IPS-NIHi7 (cell line): Measurements from ENCODE around the gene CEACAM1.
"Not testable (repeated sequence)": the region's sequence is repeated elsewhere in the genome, so short reads cannot be mapped to it uniquely, and the experiment has no call there.

ENCODE experiments used
- DNase-seq: peaks from one replicate; pipeline ENCODE4 v3.0.0; 2012; ENCODE audit warnings: mixed read lengths; ENCODE audit errors: extremely low spot score

Gene CEACAM1

GRCh38 chr19:42548552-42548951 is 20.3 kb upstream of the CEACAM1 start:
- DNase-seq: no peak

DNA sequence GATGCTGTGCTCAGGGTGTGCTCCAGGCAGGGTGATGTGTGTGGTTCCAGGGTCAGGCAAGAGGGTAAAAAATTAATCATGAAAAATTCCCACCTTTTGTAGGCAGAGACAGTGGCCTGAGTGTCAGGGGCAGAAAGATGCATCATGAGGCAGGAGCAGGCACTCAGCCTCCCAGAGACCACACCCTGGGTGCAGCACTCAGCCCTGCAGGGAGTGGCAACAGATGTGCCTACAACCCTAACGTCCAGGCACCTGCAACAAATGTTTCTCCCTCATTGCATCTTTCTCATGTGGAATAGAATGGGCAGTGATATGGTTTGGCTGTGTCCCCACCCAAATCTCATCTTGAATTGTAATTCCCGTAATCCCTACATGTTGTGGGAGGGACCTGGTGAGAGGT is 19.6 kb upstream of the CEACAM1 start:
- no peak for DNase-seq

DNA sequence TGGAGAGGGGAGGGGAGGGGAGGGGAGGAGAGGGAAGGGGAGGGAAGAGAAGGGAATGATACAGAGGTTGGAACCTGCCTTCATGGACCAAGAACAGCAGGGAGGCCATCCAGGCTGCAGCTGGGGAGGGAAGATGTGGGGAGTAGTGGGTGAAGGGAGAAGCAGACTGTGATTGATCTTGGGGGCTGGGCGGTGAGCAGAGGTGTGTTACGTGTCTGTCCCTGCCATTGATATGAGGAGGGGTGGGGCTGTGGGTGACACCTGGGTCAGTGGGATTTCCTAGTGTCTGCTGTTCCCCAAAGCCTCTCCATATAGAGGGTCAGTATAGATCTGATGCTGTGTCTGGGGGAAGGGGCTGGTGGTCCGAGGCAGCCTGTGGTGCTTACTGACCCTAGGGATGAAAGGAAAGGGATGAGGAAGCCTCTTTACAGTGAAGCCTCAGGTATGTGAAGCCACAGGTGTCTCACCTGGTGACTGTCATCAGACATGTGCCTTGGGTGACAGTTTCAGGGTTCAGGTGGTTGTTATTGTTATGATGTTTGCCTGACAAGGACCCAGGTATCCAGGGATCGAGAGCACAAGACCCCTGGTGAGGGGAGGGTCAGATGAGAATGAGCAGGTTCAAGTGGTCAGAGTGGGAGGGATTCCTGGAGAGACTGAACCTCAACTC is 18.7 kb upstream of the CEACAM1 start:
- no peak for DNase-seq

DNA sequence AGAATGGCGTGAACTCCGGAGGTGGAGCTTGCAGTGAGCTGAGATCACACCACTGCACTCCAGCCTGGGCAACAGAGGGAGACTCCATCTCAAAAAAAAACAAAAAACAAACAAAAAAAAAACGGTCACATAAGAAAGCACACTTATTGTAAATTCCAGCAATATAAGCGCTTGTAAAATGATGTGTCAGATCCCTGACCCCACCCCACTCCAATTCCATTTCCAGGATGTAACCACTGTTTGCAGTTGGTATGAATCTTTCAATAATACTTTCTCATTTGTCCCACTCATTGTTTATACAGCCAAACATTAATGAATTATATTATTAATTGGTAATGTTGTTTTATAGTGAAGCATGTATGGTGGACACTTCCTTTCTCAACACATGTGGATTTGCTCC is 15.9 kb upstream of the CEACAM1 start:
- DNase-seq: no peak

DNA sequence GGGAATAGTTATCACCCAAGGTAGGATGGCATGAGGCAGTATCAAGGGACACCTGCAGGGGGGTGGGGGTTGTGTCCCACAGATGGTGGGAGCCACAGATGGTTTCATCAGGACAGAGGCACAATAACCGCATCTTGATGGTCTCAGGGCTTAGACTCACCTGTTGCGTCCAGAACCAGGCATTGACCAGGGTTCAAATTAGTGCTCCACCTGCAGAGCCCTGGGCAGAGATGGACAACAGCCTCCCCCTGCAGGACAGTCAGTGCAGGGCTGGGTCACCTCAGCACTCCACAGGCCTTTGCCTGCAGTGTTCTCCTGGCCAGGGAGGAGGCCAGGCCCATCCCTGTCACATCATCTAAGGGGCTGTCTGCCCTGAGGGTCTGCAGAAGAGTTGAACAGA is 14.5 kb upstream of the CEACAM1 start:
- DNase-seq: no peak

DNA sequence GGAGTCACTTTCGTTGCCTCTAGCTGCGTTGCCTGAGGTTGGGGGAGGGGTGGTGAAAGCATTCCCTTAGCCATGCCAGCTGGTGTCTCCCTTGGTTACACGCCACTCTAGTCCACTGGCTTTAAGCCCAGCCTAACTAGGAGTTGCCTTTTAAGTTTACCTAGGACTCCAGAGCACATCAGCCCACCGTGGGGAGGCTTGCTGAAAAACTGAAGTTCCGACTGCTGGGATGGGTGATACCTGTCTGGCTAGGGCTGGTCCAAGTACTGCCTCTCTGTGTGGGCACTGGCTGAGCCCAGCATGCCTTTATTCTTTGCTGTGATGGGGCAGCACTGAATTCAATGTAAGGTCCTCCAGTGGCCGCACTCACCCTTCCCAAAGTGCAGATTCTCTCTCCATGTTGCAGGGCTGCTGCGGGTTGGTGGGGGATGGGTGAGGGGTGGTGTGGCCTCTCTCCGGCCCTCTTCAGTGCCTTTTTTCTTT is 11.8 kb upstream of the CEACAM1 start:
- no peak for DNase-seq

GRCh38 chr19:42538841-42539709 is 10.8 kb upstream of the CEACAM1 start:
- DNase-seq: no peak

DNA sequence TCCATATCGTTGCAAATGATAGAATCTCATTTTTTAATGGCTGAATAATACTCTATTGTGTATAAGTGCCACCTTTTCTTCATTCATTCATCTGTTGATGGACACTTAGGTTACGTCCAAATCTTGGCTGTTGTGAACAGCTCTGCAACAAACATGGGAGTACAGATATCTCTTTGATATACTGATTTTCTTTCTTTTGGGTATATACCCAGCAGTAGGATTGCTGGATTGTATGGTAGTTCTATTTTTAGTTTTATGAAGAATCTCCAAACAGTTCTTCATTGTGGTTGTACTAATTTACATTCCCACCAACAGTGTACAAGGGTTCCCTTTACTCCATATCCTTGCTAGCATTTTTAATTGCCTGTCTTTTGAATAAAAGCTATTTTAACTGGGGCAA is 7.0 kb upstream of the CEACAM1 start:
- DNase-seq: not testable (repeated sequence)

DNA sequence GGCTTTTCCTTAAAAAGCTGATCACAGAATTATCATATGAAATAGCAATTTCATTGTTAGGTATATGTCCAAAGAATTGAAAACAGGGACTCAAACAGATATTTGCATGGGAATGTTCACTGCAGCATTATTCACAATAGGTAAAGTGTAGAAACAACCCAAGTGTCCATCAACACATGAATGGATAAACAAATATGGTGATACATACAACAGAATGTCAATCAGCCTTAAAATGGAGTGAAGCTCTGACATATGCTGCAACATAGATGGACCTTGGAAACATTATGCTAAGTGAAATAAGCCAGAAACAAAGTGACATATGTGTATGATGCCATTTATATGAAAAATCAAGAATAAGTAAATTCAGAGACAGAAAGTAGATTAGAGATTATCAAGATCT is 6.1 kb upstream of the CEACAM1 start:
- DNase-seq: no peak

- no peak for DNase-seq
These were observed 4.6 kb upstream of the CEACAM1 start for GRCh38 chr19:42532891-42533290.

DNA sequence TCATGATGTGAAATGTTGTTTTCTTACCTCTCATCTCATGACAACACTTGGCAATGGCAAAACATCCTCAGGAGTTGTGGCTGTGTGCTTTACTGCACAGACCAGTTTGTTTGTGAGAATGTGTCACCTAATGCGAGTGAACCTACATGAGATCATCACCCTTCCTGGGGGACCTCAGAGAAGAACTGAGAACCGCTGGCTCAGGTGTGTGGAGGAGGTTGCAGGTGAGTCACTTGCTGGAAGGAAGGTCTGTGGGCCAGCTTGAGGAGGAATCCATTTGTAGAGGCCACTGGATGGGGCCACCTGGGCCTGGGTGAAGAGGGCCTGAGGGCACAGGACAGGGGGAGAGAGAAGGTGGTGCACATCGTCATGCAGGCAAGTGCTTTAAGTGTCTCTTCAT is 3.0 kb upstream of the CEACAM1 start:
- DNase-seq: no peak

DNA sequence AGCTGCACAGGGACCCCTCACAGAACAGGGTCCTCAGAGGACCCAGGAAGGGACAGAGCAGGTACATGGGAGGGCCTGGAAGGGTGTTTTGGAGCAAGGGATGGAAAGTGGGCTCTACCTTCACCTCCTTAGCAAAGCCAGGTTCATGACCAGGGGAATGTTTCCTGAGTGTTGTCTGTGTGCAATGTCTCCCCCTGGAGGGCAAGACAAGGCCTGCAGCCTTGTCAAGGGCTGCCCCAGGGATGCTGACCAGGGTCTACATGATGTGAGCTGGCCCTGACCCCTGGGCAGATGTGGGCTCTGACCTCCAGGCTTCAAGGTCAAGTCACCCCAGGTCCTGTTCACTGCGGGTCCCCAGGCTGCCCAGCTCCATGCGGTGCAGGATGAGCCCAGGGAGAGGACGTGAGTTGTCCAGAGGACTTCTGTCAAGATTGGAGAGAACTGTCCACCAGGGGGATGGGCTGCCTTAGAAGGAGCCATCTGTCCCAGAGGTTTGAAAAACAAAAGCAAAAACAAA is 1.0 kb upstream of the CEACAM1 start:
- DNase-seq: peak; percentile 86

GRCh38 chr19:42524943-42525342 is 3.3 kb downstream of the CEACAM1 start:
- DNase-seq: no peak

GRCh38 chr19:42524250-42524649 is 4.0 kb downstream of the CEACAM1 start:
- DNase-seq: no peak

DNA sequence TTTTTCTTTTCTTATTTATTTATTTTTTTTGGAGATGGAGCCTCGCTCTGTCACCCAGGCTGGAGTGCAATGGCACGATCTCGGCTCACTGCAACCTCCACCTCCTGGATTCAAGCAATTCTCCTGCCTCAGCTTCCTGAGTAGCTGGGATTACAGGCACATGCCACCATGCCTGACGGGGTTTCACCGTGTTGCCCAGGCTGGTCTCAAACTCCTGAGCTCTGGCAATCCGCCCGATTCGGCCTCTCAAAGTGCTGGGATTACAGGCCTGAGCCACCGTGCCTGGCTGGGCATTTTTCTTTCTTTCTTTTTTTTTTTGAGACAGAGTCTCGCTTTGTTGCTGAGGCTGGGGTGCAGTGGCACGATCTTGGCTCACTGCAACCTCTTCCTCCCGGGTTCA is 6.0 kb downstream of the CEACAM1 start:
- not testable (repeated sequence) for DNase-seq

DNA sequence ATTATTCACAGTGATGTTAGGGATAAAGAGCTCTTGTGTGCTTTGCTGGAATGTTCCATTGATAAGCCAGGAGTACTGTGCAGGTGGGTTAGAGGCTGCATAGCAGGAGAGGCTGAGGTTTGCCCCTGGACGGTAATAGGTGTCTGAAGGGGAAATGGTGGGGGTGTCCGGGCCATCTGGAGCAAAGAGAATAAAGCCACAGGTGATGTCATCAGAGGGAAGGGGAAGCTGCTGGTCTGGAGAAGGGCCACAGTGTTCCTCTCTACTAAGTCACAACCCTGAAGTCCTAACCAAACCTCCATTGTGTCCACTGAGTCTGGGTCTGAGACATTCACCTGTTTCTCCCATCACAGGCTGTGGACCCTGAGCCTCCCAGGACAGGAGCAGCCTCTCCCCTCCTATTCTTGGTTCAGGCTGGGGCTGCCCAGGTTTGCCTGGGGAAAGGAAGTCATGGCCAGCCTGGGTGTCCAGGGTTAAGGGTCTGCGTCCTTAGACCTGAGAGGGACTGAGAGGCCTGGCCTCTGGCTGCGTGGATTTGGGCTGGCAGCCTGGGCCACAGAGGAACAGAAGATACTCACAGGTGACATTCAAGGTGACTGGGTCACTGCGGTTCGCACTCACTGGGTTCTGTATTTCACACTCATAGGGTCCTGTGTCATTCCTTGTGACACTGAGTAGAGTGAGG is 6.8 kb downstream of the CEACAM1 start:
- DNase-seq: no peak

DNA sequence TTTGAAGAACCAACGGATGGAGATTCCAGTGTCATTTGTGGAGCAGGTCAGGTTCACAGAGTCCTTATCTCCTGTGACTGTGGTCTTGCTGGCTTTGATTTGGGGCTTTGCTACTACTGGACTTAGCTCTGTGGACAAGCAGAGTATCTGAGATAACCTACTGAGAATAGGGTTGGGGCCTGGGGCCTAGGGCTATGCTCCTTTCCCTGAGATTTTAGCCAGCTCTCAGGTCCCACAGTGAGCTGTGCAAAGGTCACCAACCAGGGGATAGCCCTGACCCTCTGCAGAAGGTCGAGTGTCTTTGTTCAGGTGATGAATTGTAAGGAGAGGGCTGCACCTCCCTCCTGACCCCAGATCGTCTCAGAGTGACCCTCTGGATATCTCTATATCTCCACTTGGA is 9.2 kb downstream of the CEACAM1 start:
- no peak for DNase-seq

DNA sequence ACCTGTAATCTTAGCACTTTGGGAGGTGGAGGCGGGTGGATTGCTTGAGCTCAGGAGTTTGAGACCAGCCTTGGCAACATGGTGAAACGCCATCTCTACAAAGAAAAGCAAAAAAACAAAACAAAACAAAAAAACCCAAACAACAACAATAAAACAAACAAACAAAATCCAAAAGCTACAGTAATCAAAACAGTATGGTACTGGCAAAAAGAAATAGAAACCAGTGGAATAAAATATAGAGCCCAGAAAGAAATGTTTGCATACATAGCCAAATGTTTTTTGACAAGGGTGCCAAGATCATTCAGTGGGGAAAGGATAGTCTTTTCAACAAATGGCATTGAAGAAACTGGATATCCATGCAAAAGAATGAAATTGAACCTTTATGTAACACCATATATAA is 11.5 kb downstream of the CEACAM1 start:
- no peak for DNase-seq

- DNase-seq: no peak
These were observed 12.9 kb downstream of the CEACAM1 start for GRCh38 chr19:42515241-42515832.

DNA sequence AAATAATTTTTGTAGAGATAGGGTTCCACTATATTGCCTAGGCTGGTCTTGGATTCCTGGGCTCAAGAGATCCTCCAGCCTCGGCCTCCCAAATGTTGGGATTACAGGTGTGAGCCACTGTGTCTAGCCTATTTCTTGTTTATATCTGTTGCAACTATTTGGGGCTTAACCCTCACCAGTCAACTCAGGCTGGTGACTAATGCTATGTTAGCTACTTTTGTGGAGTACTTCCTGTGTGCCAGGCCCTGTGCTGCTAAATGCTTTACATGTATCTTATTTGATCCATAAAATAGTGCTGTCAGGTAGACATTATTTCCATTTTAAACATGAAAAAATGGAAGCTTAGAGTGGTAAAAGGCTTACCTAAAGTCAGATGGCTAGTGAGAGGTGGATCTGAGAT is 13.8 kb downstream of the CEACAM1 start:
- no peak for DNase-seq

- no peak for DNase-seq
These were observed 15.5 kb downstream of the CEACAM1 start for GRCh38 chr19:42512743-42513304.
